Measurements from ENCODE around the gene ZNF865. TPM values are rescaled to one million over a fixed set of nuclear protein-coding genes. Genes with fewer than 3 reads are reported as not detected.
A peak's percentile ranks its signal among the peaks of the same experiment; 100 is the strongest.

The ZNF865 gene
- total and polyA plus RNA-seq, 5 experiments from 2014 or later = 0.22 to 24.4 (median 11.0) TPM; not detected in 1

- H3K4me1 Mint-ChIP-seq = peaks cover 15 to 45% (median 41%) of the 10 kb centered on the region in 4 donors
- H3K27ac Mint-ChIP-seq = peak overlapping the region in 9 of 10 donors; percentile 14 to 89 (median 75)
- peaks cover 0 to 8% (median 3%) of the 10 kb centered on the region in 3 donors for H3K36me3 Mint-ChIP-seq
- H3K27me3 Mint-ChIP-seq = no peaks in the 10 kb centered on the region
- POLR2A ChIA-PET = interaction anchor here (0.8 to 9.2 kb wide), 3 partner anchors 9 to 17 kb away, joined by 3 to 148 read pairs (median 3); no protein-coding TSS in a partner anchor
- ATAC-seq (no peak), DNase-seq (peak in 1 of 10 donors; percentile 48)
- peak overlapping the region in 8 of 10 donors; percentile 27 to 89 (median 62) for H3K4me3 Mint-ChIP-seq
- no peaks in the 10 kb centered on the region for H3K9me3 Mint-ChIP-seq
Observed at GRCh38 chr19:55650126-55650557, 44.7 kb downstream of the ZNF865 start.

GRCh38 chr19:55650602-55651230 is 45.3 kb downstream of the ZNF865 start:
- DNase-seq = peak in 1 of 10 donors; percentile 43
- POLR2A ChIA-PET = interaction anchor here (0.8 to 9.2 kb wide), 3 partner anchors 8 to 17 kb away, joined by 3 to 148 read pairs (median 3); no protein-coding TSS in a partner anchor
- H3K36me3 Mint-ChIP-seq = peaks cover 0 to 3% (median 2%) of the 10 kb centered on the region in 3 donors
- no peaks in the 10 kb centered on the region for H3K27me3 Mint-ChIP-seq
- H3K27ac Mint-ChIP-seq = peak overlapping the region in 9 of 10 donors; percentile 26 to 89 (median 75)
- H3K4me1 Mint-ChIP-seq = peaks cover 16 to 41% (median 40%) of the 10 kb centered on the region in 4 donors
- H3K4me3 Mint-ChIP-seq = peak overlapping the region in 8 of 10 donors; percentile 27 to 89 (median 62)
- ATAC-seq = no peak
- no peaks in the 10 kb centered on the region for H3K9me3 Mint-ChIP-seq

GRCh38 chr19:55651236-55651635 is 45.8 kb downstream of the ZNF865 start:
- peaks cover 0 to 3% (median 2%) of the 10 kb centered on the region in 3 donors for H3K36me3 Mint-ChIP-seq
- DNase-seq = peak in 1 of 10 donors; percentile 61
- no peak for ATAC-seq
- POLR2A ChIA-PET = no interaction called here
- H3K4me3 Mint-ChIP-seq = peak overlapping the region in 4 of 10 donors; percentile 15 to 89 (median 82)
- H3K27ac Mint-ChIP-seq = peak overlapping the region in 2 of 10 donors; percentile 83 to 87
- H3K9me3 Mint-ChIP-seq = no peaks in the 10 kb centered on the region
- no peaks in the 10 kb centered on the region for H3K27me3 Mint-ChIP-seq
- H3K4me1 Mint-ChIP-seq = peaks cover 20 to 46% (median 43%) of the 10 kb centered on the region in 4 donors

GRCh38 chr19:55652311-55653128 is 47.1 kb downstream of the ZNF865 start:
- peak in 1 of 10 donors; percentile 71 for DNase-seq
- H3K4me1 Mint-ChIP-seq = peaks cover 20 to 49% (median 48%) of the 10 kb centered on the region in 4 donors
- POLR2A ChIA-PET = interaction anchor here (0.6 to 3.6 kb wide), 8 partner anchors 10 to 1787 kb away, joined by 3 to 64 read pairs (median 4); partner anchors contain the start of genes FIZ1, ZNF524 and ZNF581

GRCh38 chr19:55653651-55654322 is 48.3 kb downstream of the ZNF865 start:
- POLR2A ChIA-PET = interaction anchor here (0.6 to 3.6 kb wide), 32 partner anchors 8 to 1788 kb away, joined by 3 to 64 read pairs (median 5); partner anchors contain the start of genes CNOT3, FIZ1, ISOC2 and KMT5C
- no peaks in the 10 kb centered on the region for H3K27me3 Mint-ChIP-seq
- ATAC-seq (peak; percentile 60 to 70), DNase-seq (peak; percentile 99 to 100 (median 100))
- no peaks in the 10 kb centered on the region for H3K9me3 Mint-ChIP-seq
- H3K36me3 Mint-ChIP-seq = peaks cover 0 to 7% (median 3%) of the 10 kb centered on the region in 3 donors
- H3K4me3 Mint-ChIP-seq = peak overlapping the region; percentile 88 to 99 (median 97)
- H3K27ac Mint-ChIP-seq = peak overlapping the region; percentile 97 to 100 (median 99)
- H3K4me1 Mint-ChIP-seq = peaks cover 25 to 56% (median 54%) of the 10 kb centered on the region in 4 donors

More at GRCh38 chr19:55652311-55653128, 47.1 kb downstream of the ZNF865 start:
- no peaks in the 10 kb centered on the region for H3K9me3 Mint-ChIP-seq
- H3K36me3 Mint-ChIP-seq = peaks cover 0 to 5% (median 3%) of the 10 kb centered on the region in 3 donors
- H3K4me3 Mint-ChIP-seq = peak overlapping the region in 5 of 10 donors; percentile 38 to 95 (median 50)
- ATAC-seq = no peak
- peak overlapping the region in 7 of 10 donors; percentile 48 to 85 (median 60) for H3K27ac Mint-ChIP-seq
- H3K27me3 Mint-ChIP-seq = no peaks in the 10 kb centered on the region

- Mint-ChIP-seq H3K9me3 (no peaks in the 10 kb centered on the region), H3K27ac (peak overlapping the region; percentile 97 to 100 (median 99)), H3K36me3 (peaks cover 0 to 9% (median 3%) of the 10 kb centered on the region in 3 donors), H3K4me1 (peaks cover 27 to 56% (median 54%) of the 10 kb centered on the region in 4 donors), H3K27me3 (no peaks in the 10 kb centered on the region), H3K4me3 (peak overlapping the region; percentile 88 to 99 (median 97))
- peak; percentile 94 to 100 (median 100) for DNase-seq
- POLR2A ChIA-PET = interaction anchor here (0.6 to 3.6 kb wide), 32 partner anchors 8 to 1537 kb away, joined by 3 to 64 read pairs (median 5); partner anchors contain the start of genes CNOT3, FIZ1, ISOC2 and KMT5C
- ATAC-seq = peak; percentile 80 to 81
Observed at GRCh38 chr19:55654323-55654867, 48.9 kb downstream of the ZNF865 start.

- POLR2A ChIA-PET = interaction anchor here (0.7 to 3.6 kb wide), 28 partner anchors 9 to 1518 kb away, joined by 3 to 64 read pairs (median 6); partner anchors contain the start of genes CNOT3, FIZ1, KMT5C and LENG8
- DNase-seq = peak; percentile 90 to 99 (median 94)
- ATAC-seq = peak; percentile 10 to 45
- Mint-ChIP-seq H3K9me3 (no peaks in the 10 kb centered on the region), H3K27ac (peak within 1 kb of the TSS; percentile 97 to 100 (median 99)), H3K36me3 (peaks cover 0 to 13% (median 3%) of the 10 kb centered on the region in 3 donors), H3K27me3 (no peaks in the 10 kb centered on the region), H3K4me3 (peak within 1 kb of the TSS; percentile 88 to 99 (median 97)), H3K4me1 (peaks cover 25 to 56% (median 54%) of the 10 kb centered on the region in 4 donors)
Observed at GRCh38 chr19:55654868-55655647, 49.6 kb downstream of the ZNF865 start, which contains the start of gene U2AF2. TSS of gene U2AF2 (plus strand) at chr19:55655035. CDS start at chr19:55655105, 70 bp downstream.

GRCh38 chr19:55655648-55656040 is 50.2 kb downstream of the ZNF865 start:
- Mint-ChIP-seq H3K9me3 (no peaks in the 10 kb centered on the region), H3K27ac (peak overlapping the region; percentile 88 to 100 (median 98)), H3K4me1 (peaks cover 23 to 54% (median 53%) of the 10 kb centered on the region in 4 donors), H3K36me3 (peaks cover 0 to 18% (median 3%) of the 10 kb centered on the region in 3 donors), H3K4me3 (peak overlapping the region; percentile 88 to 99 (median 95)), H3K27me3 (no peaks in the 10 kb centered on the region)
- ATAC-seq (no peak), DNase-seq (no peak)
- POLR2A ChIA-PET = interaction anchor here (1.6 to 2.0 kb wide), 2 partner anchors 13 to 19 kb away, joined by 7 to 8 read pairs; partner anchors contain the start of gene ZNF581

- peak overlapping the region in 9 of 10 donors; percentile 88 to 100 (median 99) for H3K27ac Mint-ChIP-seq
- H3K9me3 Mint-ChIP-seq = no peaks in the 10 kb centered on the region
- H3K27me3 Mint-ChIP-seq = no peaks in the 10 kb centered on the region
- H3K4me3 Mint-ChIP-seq = peak overlapping the region; percentile 88 to 99 (median 95)
- POLR2A ChIA-PET = interaction anchor here (0.5 to 2.1 kb wide), 6 partner anchors 10 to 210 kb away, joined by 4 to 8 read pairs (median 7); partner anchors contain the start of genes EPN1 and ZNF581
- peaks cover 23 to 53% (median 50%) of the 10 kb centered on the region in 4 donors for H3K4me1 Mint-ChIP-seq
- ATAC-seq (no peak), DNase-seq (no peak)
- H3K36me3 Mint-ChIP-seq = peaks cover 0 to 24% (median 3%) of the 10 kb centered on the region in 3 donors
Observed at GRCh38 chr19:55656552-55656951, 51.1 kb downstream of the ZNF865 start.

- peaks cover 26 to 57% (median 56%) of the 10 kb centered on the region in 4 donors for H3K4me1 Mint-ChIP-seq
- no peak for ATAC-seq
- DNase-seq = no peak
- H3K4me3 Mint-ChIP-seq = peak overlapping the region; percentile 88 to 99 (median 95)
- POLR2A ChIA-PET = interaction anchor here (0.9 to 2.1 kb wide), 8 partner anchors 10 to 181 kb away, joined by 4 to 8 read pairs (median 6); partner anchors contain the start of genes EPN1, ZNF581 and ZNF628
- H3K36me3 Mint-ChIP-seq = peaks cover 0 to 31% (median 7%) of the 10 kb centered on the region in 3 donors
- H3K9me3 Mint-ChIP-seq = no peaks in the 10 kb centered on the region
- H3K27me3 Mint-ChIP-seq = no peaks in the 10 kb centered on the region
- H3K27ac Mint-ChIP-seq = peak overlapping the region; percentile 25 to 100 (median 87)
Observed at GRCh38 chr19:55656988-55657747, 51.7 kb downstream of the ZNF865 start.
